GM19467 (cell line): Measurements from ENCODE around the gene ERCC5.

ENCODE experiments used
- ATAC-seq: cut with Tn5 transposase; IDR thresholded peaks from one replicate; pipeline ENCODE4 v1.9.1; 2021; ENCODE audit warnings: mild to moderate bottlenecking, moderate library complexity; ENCODE audit not compliant: unreplicated experiment

Gene ERCC5

DNA sequence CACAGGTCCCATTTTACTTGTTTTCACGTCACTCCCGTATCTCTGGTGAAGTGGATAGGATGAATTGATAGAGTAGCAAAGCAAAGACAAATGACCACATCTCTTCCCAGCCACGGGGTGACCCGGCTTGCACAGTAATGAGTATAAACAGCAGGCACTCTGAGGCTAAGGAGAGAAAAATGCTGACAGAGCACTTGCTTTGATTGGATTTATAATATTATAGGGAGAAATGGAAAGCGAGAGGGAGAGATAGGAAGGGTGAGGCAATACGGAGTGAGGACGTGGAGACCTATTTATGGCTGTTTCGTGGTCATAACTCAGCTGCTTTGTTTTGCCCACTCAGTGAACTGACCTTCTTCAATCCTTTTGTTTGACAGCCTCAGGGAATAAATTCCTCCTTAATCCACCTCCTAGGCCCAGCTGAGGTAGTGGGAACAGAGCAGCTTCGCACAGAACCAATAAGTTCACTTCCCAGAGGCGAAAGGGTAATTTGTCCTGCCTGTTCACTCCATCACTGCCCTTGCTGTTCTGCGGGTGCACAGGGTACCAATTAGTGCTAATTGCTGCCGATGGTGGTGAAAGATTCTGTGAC, 68.6 kb downstream of the ERCC5 start:
- ATAC-seq: no peak

GRCh38 chr13:102915393-102915930, 69.6 kb downstream of the ERCC5 start:
- ATAC-seq: no peak

DNA sequence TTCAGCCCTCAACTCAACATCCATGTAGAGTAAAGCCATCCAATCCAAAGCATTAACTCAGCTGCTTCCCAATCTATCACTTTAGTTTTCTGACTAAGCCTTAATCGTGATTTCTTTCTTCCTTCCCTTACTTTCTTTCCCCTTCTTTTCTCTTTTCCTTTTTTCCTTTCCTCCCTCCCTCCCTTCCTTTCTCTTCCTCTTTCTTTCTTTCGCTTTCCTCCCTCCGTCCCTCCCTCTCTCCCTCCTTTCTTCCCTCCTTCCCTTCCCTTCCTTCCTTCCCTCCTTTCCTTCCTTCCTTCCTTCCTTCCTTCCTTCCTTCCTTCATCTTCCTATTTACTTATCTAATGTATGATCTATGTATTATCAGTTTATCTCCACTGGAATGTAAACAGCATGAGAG, 71.2 kb downstream of the ERCC5 start:
- ATAC-seq: no peak

- no peak for ATAC-seq
Measured at GRCh38 chr13:102922184-102922583, 76.4 kb downstream of the ERCC5 start.
